ENCODE measurements around the gene MYLK. TPM values are rescaled to one million over a fixed set of nuclear protein-coding genes. Genes with fewer than 3 reads are reported as not detected.
A peak's percentile ranks its signal among the peaks of the same experiment; 100 is the strongest.
"Not testable (repeated sequence)": the region's sequence is repeated elsewhere in the genome, so short reads cannot be mapped to it uniquely, and the experiment has no call there.

MYLK gene
- total RNA-seq, 1 donor from 2014 or later, result 20.1 TPM

GRCh38 chr3:123723522-123724168 is 160.5 kb downstream of the MYLK start:
- peak; percentile 64 for DNase-seq (ENCODE audit: low read depth, low spot score)
- H3K9me3 Mint-ChIP-seq, result no peaks in the 10 kb centered on the region
- H3K4me3 Mint-ChIP-seq, result no peak overlapping the region
- H3K36me3 Mint-ChIP-seq (ENCODE audit: low read depth), result no peaks in the 10 kb centered on the region
- no peaks in the 10 kb centered on the region for H3K27me3 Mint-ChIP-seq (ENCODE audit: low read depth)
- TF ChIP-seq CTCF (conservative IDR thresholded peaks at IDR 0.05), result peak; percentile 79
- H3K4me1 Mint-ChIP-seq, result peaks cover 19% of the 10 kb centered on the region
- no peak overlapping the region for H3K27ac Mint-ChIP-seq (ENCODE audit: unreplicated experiment)

- no peak for TF ChIP-seq CTCF (conservative IDR thresholded peaks at IDR 0.05)
- no peak for DNase-seq (ENCODE audit: low read depth, low spot score)
- H3K27ac Mint-ChIP-seq (ENCODE audit: unreplicated experiment), result no peak overlapping the region
- H3K36me3 Mint-ChIP-seq (ENCODE audit: low read depth), result no peaks in the 10 kb centered on the region
- H3K9me3 Mint-ChIP-seq, result no peaks in the 10 kb centered on the region
- peaks cover 19% of the 10 kb centered on the region for H3K4me1 Mint-ChIP-seq
- H3K4me3 Mint-ChIP-seq, result no peak overlapping the region
- H3K27me3 Mint-ChIP-seq (ENCODE audit: low read depth), result no peaks in the 10 kb centered on the region
These were observed 161.1 kb downstream of the MYLK start for GRCh38 chr3:123723070-123723469.

GRCh38 chr3:123722456-123722855 is 161.7 kb downstream of the MYLK start:
- Mint-ChIP-seq H3K36me3 (ENCODE audit: low read depth) (no peaks in the 10 kb centered on the region), H3K4me1 (peaks cover 19% of the 10 kb centered on the region), H3K9me3 (no peaks in the 10 kb centered on the region), H3K4me3 (no peak overlapping the region), H3K27ac (ENCODE audit: unreplicated experiment) (peak overlapping the region; percentile 95), H3K27me3 (ENCODE audit: low read depth) (no peaks in the 10 kb centered on the region)
- no peak for TF ChIP-seq CTCF (conservative IDR thresholded peaks at IDR 0.05)
- no peak for DNase-seq (ENCODE audit: low read depth, low spot score)

GRCh38 chr3:123722021-123722420 is 162.1 kb downstream of the MYLK start:
- H3K4me3 Mint-ChIP-seq, result no peak overlapping the region
- H3K27ac Mint-ChIP-seq (ENCODE audit: unreplicated experiment), result peak overlapping the region; percentile 95
- H3K36me3 Mint-ChIP-seq (ENCODE audit: low read depth), result no peaks in the 10 kb centered on the region
- H3K27me3 Mint-ChIP-seq (ENCODE audit: low read depth), result no peaks in the 10 kb centered on the region
- no peak for TF ChIP-seq CTCF (conservative IDR thresholded peaks at IDR 0.05)
- DNase-seq (ENCODE audit: low read depth, low spot score), result no peak
- H3K9me3 Mint-ChIP-seq, result no peaks in the 10 kb centered on the region
- H3K4me1 Mint-ChIP-seq, result peaks cover 19% of the 10 kb centered on the region

- not testable (repeated sequence) for H3K4me3 Mint-ChIP-seq; H3K27me3 Mint-ChIP-seq (ENCODE audit: low read depth); H3K27ac Mint-ChIP-seq (ENCODE audit: unreplicated experiment); H3K9me3 Mint-ChIP-seq; DNase-seq (ENCODE audit: low read depth, low spot score); H3K36me3 Mint-ChIP-seq (ENCODE audit: low read depth)
- peaks cover 19% of the 10 kb centered on the region for H3K4me1 Mint-ChIP-seq
These were observed 162.9 kb downstream of the MYLK start for GRCh38 chr3:123721095-123721689.

GRCh38 chr3:123720638-123721037 is 163.5 kb downstream of the MYLK start:
- no peak for TF ChIP-seq CTCF (conservative IDR thresholded peaks at IDR 0.05)
- Mint-ChIP-seq H3K27ac (ENCODE audit: unreplicated experiment) (no peak overlapping the region), H3K27me3 (ENCODE audit: low read depth) (no peaks in the 10 kb centered on the region), H3K4me1 (peaks cover 19% of the 10 kb centered on the region), H3K36me3 (ENCODE audit: low read depth) (no peaks in the 10 kb centered on the region), H3K4me3 (no peak overlapping the region), H3K9me3 (no peaks in the 10 kb centered on the region)
- DNase-seq (ENCODE audit: low read depth, low spot score), result no peak

Measured in neural crest cell (in vitro differentiated cells).